Endometrium (tissue), 2 donors: ENCODE results near the gene PTPRG.
A peak's percentile ranks its signal among the peaks of the same experiment; 100 is the strongest.
"Not testable (repeated sequence)": the region's sequence is repeated elsewhere in the genome, so short reads cannot be mapped to it uniquely, and the experiment has no call there.

Experiments
- FAIRE-seq: peaks from 2 replicates; lab custom pipeline; 2012; peaks lifted over from hg19 to GRCh38; lab: Jason Lieb, UNC
- donor health status: control.
- donor health status: control.

Gene PTPRG

DNA sequence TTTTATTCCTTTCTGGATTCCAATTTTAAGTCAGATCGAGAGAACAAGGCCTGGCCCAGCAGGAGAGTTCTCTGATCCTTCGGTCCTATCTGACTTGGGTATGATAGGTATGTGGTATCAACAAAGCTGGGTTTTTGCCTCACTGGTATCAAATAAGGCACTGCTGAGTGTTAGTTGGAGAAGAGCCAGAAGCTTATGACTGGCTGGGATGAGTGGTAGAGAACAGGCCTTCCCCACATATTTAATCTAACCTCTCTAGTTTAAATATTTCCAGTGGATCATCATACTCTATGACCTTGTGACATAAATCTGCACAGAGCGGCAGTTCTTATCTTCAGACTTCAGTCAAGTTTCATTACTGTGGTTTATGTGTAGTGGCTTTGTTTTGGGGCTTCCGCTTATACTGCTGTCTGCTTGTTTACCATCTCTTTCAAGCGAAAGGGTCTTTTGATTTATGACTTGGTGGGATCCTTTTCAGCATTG lies 164.5 kb downstream of the PTPRG start:
- no peak for FAIRE-seq

DNA sequence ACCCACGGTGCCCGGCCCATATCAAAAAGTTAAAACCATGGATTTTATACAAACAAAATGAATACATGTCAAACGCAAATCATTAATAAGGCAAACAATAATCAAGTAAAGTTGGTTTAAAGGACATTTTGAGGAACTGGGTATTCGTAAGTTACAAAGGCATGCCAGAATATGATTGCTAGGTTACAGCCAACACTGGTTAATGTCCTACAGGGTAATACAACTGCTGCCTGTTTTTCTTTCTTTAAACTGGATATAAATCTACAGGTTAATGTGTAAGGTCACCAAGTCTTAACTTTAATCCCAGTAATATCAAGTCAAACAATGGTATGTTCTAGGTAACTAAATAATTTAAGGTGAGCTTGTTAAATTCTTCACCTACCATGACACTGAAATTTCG lies 166.1 kb downstream of the PTPRG start:
- no peak for FAIRE-seq

DNA sequence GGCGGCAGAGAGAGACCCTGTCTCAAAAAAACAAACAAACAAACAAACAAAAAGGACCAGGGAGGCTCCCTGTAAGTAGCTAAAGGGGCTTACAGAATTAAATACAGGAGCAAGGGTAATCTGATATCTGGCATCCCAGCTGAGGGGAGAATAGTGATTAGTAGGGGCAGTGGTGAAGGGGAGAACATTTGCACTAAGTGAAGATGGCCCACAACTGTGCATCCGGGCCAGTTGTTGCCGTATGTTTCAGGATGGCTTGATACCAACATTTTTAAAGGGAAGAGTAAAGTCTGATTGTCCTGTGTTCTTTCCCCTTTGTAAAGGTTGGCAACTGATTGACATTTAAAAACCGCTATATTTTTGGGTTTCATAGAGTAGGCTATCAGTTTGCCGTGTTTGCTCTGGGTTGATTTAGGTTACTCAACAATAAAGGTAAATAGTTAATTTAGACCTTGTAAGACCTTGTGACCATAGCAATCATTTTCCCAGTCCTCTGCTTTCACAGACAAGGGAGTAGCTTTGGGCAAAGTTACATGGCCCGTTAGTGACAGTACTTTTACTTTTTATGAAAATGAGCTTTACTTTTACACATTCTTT lies 167.8 kb downstream of the PTPRG start:
- FAIRE-seq, result no peak

DNA sequence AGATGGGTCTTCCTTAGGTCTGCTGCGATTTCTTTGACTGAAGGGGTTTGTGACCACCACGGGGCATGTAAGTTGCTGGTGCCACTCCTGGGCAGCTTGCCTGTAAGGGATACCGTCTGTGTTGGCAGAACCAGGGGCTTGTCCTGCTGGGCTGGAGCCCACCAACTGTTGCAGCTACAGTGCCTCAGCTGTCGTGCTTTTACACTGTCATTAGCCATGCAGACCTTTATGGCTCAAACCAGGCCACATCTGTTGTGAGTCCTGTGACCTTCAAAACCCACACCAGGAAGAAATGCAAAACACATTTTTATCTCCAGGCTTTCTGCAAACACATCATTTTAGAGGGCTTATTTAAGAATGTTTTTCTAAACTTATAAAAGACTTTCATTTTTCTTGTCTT lies 168.7 kb downstream of the PTPRG start:
- FAIRE-seq, result peak; percentile 93

DNA sequence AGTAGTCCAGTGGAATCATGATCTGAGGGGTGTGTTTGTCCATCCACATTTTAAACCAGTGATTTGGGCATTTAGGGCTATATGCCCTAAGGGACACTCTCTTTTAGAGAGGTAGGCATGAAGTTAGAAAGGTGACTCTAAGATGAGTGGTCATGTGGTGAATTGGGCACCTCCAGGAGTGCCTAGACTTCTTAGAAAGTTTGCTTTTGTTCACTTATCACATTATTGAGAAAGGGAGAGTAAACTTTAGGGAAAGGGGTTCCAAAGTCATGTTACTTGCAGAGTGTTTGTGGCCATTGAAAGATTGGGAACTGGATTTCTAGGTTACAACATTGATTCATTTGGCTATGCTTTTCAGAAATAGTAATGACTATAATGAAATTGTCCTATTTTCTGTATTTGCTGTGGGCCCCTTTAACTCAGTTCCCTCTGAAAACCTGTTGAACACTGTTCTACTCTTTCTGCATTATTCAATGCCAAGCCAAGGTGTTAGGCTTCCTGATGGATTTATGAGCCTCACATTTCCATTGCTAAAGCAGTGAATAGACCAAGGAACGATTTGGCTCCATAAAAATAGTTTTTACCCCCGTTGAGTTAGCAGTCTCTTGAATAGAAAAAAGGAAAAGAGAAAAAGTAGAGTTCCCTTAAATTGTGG lies 169.3 kb downstream of the PTPRG start:
- no peak for FAIRE-seq

DNA sequence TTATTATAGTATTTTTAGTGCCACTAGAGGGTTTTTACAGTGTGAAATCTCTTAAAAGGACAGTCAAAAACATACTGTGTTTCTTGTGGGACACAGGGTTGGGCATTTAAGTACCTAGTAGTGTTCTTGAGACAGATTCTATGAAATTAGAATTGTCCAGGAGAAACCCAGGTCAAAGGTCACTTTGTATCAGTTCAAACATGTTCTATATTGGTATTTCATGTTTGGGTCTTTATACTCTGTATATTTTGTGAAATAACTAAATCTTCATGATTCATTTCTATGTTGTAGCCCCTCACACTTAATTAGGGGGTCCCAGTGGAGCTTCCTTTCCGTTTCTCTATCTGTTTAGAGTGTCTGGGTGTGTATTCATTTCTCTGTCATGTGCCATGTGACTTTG lies 171.6 kb downstream of the PTPRG start:
- no peak for FAIRE-seq

DNA sequence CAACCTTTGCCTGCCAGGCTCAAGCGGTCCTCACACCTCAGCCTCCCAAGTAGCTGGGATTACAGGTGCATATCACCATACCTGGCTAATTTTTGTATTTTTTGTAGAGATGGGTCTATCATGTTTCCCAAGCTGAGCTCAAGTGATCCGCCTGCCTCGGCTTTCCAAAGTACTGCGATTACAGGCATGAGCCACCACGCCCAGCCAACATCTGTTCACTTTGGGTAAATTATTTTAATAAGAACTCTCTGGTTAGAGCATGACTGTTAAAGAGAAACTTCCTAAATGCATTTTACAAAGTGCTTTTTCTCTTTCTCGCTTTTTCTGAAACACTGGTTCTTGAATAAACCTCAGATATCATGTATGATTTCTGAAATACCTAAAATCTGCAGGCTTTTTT lies 172.5 kb downstream of the PTPRG start:
- FAIRE-seq, result peak; percentile 89

DNA sequence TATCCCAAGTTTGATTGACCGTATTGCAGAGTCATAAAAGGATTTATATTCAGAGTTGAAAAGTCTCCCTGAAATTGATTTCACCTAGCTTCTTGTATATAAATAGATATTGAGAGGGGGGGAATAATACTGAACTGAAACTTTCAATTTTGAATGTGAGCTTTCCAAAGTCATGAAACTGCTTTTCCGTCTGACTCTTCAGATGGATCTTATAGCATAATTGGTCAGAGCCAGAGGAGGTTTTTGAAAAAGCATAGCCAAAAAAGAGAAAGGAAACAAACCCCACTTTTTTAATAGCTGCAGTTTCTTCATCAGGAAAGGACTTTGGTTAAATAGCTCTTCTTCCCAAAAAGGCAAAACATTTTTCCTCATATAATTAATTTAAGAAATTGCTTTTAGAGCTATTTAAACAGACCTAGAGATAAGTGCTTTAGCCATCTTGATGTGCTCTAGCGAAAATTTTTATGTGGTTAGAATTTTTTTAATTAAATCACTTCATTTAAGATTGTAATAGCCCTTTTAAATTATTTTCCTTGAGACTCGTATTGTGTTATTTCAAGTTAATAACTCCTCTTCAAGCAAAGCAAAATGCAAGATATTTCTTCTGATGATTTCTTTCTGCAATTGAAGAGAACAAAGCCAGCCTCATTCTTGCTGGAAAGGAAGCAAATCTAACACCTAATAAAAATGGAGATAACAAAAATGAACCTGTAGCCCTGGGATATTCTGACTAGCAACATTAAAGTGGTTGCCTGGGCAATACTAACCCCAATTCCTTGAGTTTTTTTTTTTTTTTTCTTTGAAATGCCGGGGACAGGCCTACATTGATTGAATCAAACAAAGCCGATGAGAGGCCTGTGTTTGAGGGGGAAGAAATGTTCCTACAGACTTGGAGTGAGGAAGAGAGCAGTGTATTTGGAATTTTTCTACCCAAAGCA lies 173.6 kb downstream of the PTPRG start:
- FAIRE-seq, result no peak

DNA sequence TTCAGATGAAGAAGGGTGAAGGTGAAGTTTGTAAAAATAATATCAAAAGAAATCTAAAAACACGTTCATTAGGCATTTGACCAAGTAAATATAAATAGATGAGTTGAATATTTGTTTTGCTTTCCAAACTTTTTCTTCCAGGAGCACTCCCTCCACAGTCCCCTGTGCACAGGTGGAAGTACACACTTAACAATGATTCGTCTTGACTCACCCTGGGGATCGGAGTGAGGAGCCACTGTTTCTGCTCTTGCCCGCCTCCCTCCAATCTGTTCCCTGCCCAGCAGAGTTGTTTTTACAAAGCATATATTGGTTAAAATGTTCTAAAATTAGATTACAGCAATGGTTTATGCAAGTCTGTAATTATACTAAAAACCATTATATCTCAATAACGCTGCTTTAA lies 175.1 kb downstream of the PTPRG start:
- no peak for FAIRE-seq

DNA sequence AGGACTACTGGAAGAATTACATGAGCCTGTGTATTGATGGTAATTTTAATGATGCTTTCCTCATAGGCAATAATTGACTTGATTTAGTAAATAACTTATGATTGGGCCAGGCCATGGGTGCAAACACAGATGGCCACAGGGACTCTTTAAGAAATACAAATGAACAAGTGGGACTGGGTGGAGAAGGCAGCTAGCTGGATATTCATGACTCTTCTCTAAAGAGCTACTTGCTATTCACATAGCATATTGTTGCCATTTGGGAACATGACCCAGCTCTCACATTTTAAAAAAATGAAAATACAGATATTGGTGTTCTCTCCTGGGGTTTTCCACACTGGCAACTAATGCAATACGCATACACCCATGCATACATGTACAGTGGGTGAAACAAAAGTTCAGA lies 178.3 kb downstream of the PTPRG start:
- no peak for FAIRE-seq

DNA sequence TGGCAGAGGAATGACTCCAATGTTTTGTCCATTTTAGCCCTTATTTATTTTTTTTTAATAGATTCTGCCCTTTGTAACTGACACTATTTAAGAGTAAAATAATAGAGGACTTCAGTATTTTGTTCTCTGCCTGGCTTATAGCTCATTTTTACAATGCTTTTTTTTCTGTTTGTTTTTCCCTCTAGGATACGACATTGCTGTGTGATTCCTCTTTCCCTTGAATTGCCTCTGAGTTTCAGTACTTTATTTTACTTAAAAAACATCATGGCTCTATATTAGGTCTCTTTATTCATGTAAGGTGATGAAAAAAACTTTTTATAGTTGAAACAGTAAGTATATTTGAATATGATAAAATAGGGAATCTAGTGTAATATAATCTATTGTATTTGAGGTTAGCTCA lies 179.1 kb downstream of the PTPRG start:
- FAIRE-seq, result peak; percentile 54

DNA sequence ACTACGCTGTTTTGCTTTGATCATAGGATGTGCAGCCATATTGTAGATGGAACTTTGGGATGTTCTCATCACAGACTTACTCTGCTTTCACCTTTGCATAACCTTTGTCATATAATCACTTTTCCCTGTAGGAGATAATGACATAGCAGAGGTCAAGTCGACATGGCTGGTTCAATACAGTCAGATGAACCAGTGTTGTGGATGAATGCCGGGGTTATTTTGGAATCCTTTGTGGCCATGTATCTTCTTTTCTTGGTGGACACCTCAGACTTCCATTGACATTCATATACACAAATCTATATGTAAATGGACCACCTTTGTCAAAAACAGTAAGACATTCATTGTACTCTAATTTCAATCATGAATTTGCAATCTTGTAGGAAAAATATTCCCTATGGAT lies 180.2 kb downstream of the PTPRG start:
- no peak for FAIRE-seq

DNA sequence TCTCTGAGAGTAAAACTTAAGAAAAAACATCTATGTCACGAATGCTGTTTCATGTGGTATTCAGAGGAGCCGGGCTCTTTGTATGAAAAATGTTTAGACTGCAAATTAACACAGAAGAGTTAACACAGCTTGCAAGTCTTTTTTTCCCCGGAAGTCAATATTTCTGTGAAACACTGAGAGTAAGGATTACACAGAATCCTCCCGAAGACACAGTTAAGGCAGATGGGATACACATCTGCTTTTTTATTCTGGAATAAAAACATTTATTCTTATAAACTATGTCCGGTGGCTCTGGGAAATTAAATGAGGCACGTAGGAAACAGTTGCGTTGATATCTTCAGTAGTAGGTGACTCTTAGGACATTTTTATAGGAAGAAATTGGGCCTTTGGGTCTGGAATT lies 180.6 kb downstream of the PTPRG start:
- peak; percentile 83 for FAIRE-seq

DNA sequence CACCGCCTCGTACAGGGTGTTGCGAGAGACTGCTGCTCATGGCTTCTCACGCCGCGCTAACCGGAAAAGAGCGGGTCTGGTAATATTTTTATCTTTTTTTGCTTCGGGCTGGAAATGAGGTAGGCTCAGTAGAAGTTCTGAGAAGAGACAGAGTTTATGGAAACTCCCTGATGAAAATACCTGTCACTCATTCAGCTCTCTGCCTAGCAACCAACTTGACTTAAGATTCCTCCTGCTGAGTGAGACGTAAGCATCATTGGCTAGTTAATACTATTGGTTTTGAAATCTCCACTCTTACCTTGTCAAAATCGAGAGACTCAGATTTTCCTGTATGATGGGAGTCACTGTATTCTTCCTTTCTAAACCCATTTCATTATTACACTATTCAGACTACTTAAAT lies 181.7 kb downstream of the PTPRG start:
- no peak for FAIRE-seq

DNA sequence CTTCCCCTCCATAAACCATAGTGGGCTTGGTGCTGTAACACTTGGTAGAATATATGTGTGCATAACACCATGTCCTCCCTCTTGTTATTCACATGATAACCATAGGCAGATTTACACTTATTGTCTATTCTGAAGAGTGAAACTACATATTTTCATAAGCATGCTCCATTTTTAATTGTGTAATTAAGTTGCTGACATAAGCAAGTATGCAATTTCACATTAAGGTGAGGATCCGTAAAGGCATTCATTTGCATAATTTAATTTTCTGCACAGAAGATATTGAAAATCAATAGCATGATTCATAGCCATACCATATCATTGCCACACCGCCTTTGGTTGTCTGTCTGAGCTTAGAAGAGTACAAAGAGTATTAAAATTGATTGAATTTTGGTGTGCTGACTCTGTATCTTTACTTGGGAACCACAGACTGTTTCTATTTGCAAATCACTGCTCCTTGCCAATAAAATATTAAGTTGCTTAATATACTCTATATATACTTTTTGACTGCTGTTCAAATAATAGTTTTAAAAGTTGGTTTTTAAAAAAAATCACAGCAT lies 182.4 kb downstream of the PTPRG start:
- no peak for FAIRE-seq

DNA sequence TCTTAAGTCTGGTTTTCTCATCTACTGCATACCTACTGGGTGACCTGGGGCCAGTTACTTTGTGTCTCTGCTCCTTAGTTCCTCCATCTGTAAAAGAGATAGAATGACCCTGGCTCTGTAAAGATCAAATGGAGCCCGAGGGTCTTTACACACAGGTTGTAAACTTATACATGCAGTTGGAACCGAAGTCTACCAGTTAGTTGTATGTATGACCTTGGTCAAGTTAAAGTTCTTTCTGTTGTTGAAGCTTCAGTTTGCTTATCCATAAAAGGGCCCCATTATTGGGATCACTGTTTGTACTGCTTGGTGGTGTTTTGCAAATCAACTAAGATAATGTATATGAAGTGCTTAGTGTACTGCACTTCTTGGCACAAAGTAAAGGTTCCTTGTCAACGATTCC lies 186.9 kb downstream of the PTPRG start:
- no peak for FAIRE-seq

DNA sequence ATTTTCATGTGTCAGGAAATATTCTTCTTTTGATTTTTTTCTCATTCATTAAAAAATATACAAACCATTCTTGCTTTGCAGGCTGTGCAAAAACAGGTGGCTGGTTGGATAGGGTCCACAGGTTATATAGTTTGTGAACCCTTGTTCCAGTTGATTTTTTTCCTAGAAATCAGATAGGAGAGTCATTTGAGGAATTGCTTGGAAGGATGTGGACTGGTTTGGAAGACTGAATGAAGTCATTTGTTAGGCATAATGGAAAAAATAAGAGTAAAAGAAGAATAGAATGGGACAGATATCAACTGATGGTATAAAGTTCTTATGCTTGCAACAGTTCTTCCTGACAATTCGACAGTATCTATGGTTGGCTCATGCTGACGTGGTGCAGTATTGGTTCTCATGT lies 189.4 kb downstream of the PTPRG start:
- no peak for FAIRE-seq

DNA sequence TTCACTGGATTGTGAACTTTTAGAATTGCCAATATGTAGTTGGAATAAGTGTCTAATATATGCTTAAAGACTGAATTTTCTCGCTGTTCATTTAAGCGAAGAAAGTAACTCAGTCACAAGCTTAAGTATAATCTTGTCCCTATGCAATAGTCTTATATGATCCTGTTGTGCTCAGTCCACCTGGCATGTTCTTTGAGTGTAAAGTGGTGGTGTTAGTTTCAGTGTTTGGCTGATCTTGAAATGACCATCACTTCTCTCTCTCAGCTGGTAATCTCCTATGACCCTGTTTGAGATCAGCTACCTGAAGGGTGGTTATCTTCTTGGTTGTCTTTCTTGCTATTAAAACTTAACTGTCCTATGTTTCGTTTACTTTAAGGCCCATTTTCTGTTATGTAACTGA lies 197.5 kb downstream of the PTPRG start:
- FAIRE-seq, result no peak

DNA sequence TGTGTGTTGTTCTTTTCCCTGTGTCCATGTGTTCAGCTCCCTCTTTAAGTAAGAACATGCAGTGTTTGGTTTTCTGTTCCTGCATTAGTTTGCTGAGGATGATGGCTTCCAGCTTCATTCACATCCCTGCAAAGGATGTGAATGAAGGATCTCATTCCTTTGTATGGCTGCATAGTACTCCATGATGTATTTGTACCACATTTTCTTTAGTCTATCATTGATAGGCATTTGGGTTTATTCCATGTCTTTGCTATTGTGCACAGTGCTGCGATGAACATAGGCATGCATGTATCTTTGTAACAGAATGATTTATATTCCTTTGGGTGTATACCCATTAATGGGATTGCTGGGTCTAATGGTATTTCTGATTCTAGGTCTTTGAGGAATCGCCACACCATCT lies 199.4 kb downstream of the PTPRG start:
- not testable (repeated sequence) for FAIRE-seq

DNA sequence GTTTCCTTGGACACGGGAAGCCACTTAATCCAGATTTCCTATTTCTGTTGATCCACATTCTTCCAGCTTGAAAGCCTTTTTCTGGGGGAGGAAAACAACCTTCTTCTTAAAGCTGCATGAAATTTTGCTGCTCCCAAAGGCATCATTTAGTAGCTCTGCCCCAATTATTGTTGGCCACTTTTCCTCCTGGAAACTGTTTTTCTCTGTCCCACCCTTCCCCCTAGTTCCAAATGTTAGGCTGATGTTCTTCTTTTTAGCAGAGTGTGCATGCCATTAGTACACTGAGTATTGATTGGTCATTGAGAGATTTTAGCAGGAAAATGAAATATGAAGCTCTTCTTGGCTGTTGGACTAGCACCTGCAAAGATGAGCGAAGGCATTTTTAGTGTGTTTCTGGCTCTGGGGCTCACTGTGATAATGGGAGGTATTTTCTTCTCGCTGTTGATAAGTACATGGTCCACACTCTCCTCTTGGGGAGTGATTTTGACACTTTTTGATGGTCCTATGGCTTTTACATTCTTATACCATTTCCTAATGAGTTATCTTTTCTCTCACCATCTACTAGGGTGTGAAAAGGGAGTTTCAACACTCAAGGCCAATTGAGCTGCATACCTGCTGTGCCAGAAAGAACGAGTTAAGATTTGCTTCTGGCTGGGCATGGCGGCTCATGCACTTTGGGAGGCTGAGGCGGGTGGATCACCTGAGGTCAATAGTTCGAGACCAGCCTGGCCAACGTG lies 200.5 kb downstream of the PTPRG start:
- no peak for FAIRE-seq

DNA sequence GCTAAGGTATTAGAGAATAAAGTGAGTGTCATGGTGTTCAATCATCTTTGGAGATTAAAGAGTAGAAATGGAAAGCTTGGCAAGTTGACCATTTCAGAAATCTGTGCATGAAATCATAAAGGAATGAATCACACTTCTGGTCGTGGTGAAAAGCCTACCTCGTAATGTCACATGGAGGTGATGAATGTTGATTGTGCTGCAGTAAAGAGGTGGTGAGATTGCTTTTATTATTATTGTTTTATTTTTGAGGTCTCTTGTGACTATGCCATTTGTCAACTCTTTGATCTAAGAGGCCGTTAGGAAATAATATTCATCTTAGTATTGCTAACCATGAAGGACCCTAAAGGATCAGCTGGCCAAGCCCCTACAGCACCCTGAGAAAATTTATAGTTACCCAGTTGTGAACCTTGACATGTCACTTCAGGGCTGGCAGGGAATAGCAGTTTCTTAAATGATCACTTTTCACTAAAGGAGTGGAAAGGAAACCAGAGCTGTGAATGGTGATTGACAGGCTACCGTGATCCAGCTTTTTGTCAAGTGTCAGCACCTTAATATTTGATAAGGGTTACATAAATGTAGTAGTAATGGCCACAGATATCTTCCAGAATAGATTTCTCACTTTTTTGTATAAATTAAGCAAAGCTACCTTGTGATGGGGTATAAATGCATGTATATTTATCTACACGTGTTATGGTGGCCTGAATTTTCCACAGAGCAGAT lies 203.9 kb downstream of the PTPRG start:
- FAIRE-seq, result no peak
